NCI-H446 treated with DMSO at 0.1 percent for 48 hours (cell line): ENCODE measurements around the gene CAPG.

ENCODE experiments used
- DNase-seq: peaks from one replicate; lab custom pipeline; 2025; lab: John Stamatoyannopoulos, UW

Gene CAPG

GRCh38 chr2:85356186-85356585, 54.0 kb downstream of the CAPG start:
- DNase-seq = no peak

GRCh38 chr2:85355521-85355920, 54.6 kb downstream of the CAPG start:
- DNase-seq = no peak

GRCh38 chr2:85355073-85355410, 55.1 kb downstream of the CAPG start:
- no peak for DNase-seq

- peak; percentile 98 for DNase-seq
Observed at GRCh38 chr2:85354286-85355072, 55.7 kb downstream of the CAPG start, which contains the start of the genes ELMOD3 and RETSAT. Gene ELMOD3, plus strand, starts transcription at chr2:85354769. Its CDS starts 2,430 bp downstream, at chr2:85357199. Gene RETSAT, minus strand, starts transcription at chr2:85354528. Its CDS starts 21 bp downstream, at chr2:85354507.

- no peak for DNase-seq
Observed at GRCh38 chr2:85353876-85354285, 56.3 kb downstream of the CAPG start.

- DNase-seq = no peak
Observed at GRCh38 chr2:85347599-85347998, 62.6 kb downstream of the CAPG start.
